Loucy (cell line): ENCODE data around the gene EPG5.

ENCODE experiments used
- CTCF ChIP-seq: fragments of 200-600 bp; sonication (generic); conservative IDR thresholded peaks from 2 replicates; pipeline ENCODE4 v1.5.1; 2014; ENCODE audit warnings: mild to moderate bottlenecking, antibody characterized with exemption, low read length
- EZH2phosphoT487 ChIP-seq: fragments of 200-600 bp; IDR thresholded peaks from 2 replicates; pipeline ENCODE4 v1.6.1; 2018; ENCODE audit warnings: antibody characterized with exemption, mild to moderate bottlenecking, moderate library complexity, borderline replicate concordance

- TF ChIP-seq CTCF = no peak
- no peak for TF ChIP-seq EZH2phosphoT487
These were observed 125.9 kb downstream of the EPG5 start for GRCh38 chr18:45841060-45841764.
